Smooth muscle cell of the brain vasculature (primary cell): ENCODE results near the gene CROCC2.

Experiments
- DNase-seq: peaks from one replicate; pipeline ENCODE4 v3.0.0-alpha.2; 2012; ENCODE audit warnings: low read depth, low spot score

Gene CROCC2

DNA sequence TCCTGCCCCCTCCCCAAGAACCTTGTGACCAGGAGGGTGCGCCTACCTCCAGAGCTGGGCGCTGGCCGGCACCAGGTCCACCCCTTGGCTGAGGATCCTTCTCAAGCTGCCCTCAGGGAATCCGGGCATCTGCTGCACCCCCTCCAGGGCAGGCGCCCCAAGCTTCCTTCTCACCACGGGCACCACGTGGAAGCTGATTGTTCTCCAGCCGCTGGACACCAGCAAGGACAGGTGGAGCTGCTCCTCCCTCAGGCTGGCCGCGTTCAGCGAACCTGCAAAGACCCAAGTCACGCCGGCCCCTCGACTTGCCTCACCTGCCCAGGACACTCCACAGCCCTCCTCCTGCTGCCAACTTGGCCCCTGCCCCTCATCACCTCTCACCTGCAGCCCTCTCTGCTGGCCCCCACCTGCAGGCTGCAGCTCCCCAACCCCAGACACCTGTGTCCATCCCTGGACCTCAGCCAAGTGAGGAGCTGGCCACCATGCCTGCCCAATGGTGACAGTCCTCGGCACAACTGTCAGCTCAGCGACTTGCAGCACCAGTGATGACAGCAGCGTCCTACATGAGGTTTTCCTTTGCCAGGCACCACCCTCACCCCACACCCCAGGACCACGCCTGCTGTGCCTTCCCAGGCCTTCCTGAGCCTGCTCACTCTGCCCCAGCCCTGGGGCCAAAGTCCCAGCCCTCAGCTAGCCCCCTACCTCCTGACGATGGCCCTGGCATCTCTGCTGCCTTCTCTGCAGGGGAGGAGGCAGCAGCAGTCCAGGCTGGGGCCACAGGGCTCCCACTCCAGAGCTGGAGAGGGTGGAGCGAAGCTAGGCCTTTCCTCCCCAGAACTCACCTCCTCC, 14.4 kb upstream of the CROCC2 start:
- DNase-seq = no peak

DNA sequence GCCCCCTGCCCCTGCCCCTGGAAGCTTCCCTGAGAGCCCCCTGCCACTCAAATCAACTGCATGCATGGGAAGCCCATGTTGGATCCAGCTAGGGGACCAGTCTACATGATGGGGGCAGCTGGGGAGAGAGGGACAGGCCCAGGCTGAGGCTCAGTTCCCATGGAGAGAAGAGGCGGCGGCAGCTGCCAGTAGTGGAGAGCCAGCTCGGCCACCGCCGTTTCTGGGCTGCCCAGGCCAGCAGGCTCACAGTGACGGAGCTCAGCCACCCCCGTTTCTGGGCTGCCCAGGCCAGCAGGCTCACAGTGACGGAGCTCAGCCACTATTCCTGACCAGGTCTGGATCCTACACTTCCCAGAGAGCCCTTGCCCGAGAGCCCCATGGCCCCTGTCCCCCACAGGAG, 13.8 kb upstream of the CROCC2 start:
- DNase-seq = no peak

DNA sequence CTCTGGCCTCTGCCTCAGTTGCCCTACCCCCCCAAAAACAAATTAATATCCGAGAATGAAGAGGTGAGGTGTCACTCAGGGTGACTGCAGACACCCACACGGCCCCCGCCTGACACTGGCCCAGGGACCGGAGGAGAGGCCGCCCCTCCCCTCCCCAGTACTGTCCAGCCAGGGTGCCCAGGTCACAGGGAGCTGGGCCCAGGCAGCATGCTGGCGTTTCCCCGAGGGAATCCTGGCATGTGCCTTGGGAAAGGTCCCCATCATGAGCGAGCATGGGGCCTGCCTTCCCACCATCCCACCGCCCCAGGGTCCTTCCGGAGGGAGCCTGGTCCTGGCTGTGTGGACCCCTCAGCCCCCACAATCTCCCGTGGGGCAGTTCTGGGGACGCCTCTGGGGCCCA, 13.2 kb upstream of the CROCC2 start:
- DNase-seq = no peak

DNA sequence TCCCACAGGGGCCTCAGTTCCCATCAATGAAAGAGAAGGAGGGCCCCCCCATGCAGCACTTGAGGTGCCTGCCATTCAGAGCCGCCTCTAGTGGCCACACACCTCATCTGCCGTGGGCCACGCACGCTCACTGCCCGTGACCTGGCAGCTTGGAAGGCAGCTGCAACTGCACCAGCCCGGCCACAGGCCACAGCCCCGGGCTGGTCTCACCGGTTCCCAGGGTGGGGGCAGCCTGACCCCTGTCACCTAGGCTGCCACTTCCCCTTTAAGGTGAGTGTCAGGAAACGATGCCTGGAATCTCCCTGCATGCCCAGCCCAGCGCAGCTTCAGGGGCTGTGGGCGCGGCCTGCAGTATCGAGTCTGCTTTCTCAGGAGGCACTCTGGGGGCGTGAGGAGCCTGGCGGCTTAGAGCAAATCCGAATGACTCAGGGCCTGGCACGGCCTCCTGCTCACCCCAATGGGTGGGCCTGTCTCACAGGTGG, 12.7 kb upstream of the CROCC2 start:
- no peak for DNase-seq

DNA sequence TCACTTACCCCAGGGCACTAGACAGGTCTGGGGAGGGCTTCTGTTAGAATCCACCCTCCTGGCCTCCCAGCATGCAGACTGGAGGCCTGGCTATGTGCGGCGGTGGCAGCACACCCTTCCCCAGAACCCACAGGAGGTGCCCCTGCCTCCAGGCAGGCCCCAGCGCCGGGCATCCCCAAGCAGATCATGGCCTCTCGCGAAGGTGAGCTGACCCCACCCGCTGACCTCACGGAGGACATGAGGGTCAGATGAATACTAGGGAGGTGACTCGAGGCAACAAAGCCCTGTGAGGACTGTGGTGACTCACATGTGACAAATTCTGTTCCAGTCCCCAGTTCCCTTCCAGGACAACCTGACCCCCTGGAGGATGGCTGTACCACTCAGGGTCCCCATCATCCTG, 12.1 kb upstream of the CROCC2 start:
- no peak for DNase-seq

DNA sequence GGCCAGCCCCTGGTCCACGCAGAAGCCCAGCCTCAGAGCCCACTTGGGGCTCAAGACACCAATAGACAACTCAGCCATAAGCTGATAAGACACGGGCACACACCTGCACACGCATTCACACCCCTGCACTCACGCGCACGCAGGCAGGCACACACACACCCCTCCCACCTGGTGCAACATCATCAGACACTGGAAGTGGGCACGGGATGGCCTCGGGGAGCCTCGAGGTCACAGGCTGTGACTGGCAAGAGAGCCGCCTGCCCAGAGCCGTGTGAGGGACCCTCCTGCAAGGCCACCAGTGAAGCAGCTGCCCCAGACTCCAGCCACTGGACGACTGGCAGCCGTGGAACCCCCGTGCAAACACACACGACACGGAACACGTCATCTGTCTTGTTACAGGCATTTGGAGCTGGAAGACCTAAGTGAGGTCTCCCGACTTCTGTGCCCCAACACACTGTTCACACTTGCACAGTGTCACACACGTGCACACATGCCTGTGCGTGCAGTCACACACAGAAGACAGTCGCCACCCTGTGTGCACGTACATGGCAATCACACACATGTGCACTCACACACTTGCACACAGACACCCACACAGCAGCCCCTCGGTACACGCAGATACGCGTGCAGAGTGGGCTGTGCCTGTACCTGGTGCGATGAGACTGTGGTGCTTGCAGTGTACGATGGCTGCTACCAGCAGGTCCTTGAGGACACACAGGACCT, 11.1 kb upstream of the CROCC2 start:
- no peak for DNase-seq

DNA sequence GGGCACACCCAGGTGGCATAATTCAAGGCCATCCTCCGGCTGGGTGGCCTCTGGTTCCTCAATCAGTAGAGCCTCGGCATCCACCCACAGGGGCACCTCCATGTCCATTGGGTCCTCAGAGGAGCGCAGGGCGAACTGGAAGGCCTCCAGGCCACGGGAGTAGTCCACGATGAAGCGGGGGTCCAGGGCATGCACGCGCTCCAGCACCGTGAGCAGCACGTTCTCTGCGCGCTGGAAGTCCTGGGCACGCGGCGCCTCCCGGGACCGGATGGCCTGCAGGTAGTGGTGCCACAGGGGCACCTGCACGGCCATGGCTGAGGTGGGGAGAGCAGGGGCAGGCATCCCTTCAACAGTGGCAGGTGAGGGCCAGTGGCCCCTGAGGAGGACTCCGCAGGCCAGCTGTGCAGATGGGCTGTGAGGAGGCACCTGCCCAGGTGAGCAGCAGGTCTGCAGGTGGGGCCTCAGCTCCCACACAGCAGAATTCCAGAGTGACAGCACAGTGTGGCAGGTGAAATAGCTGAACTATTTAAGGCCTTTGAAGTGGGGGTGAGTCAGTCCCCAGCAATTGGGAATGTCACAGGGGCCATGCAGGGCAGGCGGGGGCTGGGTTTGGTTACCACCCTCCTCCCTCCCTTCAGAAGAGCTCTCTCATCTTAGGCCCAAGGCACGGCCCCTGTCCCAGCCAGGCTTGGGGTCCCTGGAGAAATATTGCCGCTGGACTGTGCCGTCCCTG, 10.3 kb upstream of the CROCC2 start, which contains the start of gene MAB21L4:
MAB21L4 (minus strand) TSS at position 501 of the 733 bp plus-strand sequence; CDS start at position 342, 159 bp downstream.
- DNase-seq = no peak

DNA sequence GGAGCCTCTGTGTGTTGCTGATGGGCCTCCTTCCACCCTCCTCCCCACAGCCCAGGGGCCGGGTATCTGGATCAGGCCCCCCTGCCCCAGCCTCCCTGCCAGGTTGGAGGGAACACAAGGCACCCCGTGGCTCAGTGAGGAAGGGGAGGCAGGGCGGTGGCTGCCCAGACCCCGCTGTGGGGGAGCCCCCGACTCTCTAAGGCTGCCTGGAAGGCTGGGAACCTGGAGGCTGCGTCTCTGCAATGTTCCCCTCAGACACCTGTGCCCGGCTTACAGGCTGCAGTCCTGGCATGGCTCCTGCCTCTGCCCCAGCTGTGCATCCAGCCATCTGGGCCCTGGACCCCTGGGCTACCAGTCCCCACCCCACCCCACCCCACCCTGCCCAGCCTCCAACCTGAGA, 9.7 kb upstream of the CROCC2 start:
- DNase-seq = no peak

DNA sequence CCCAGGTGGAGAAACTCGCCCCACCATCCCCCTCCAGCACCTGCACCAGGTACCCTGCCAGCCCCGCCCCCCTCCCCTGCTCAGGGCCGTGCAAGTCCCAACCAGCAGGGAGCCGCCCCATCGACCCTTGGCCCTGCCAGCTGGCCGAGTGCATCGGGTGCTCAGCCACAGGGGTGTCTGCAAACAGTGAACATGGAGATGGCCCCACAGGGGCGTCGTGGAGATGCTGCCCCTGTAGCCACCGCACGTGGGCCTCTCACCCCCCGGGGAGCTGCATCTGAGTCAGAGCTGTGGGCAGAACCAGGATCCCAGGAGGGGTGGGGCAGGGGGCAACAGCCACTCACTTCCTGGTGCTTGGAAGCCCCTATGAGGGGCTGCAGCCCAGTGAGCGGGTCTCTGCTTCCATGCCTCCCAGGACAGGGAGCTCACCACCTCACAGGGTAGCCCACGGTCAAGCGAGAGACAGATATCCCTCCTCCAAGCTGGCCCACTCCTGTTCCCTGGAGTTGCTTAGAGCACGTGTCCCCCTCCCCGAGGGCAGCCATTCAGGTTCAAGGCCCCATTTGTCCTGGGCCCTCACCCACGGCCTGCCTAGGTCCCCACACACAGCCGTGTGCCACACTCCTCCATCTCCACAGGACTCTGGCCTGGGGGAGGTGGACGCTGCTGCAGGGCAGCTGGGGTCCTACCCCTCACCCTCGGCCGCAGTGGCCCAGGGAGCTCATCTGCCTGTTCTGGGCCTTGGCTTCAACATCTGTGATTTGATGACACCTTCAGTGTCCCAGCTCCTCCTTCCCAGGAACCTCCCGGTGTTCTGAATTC, 9.1 kb upstream of the CROCC2 start:
- no peak for DNase-seq

DNA sequence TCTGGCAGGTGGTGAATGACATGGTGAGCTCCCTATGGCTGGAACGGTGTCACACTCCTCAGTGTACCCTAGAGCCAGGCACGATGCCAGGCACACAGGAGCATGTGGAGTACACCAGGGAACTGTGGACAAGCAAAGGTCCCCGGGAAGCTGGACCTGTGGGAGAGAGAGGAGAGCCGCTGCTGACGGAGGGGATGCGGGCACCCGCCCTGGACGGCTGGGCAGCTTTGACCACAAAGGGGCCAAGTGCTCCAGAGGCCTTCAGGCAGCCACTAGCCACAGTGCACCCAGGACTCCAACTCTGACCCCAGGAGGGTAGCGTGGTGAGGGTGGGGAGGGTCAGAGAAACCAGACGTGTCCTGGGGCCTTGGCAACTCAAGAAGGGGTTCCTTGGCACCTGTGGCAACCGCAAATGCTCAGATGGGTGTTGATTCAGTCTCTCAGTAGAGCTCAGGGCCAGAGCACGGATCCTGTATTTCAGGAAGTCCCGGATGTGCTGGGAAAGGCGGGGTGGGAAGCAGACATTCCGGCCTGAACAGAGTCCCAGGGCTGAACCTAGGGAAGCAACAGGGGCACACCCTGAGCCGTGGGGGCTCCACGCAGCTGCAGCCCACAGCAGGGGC, 7.9 kb upstream of the CROCC2 start:
- DNase-seq = no peak

DNA sequence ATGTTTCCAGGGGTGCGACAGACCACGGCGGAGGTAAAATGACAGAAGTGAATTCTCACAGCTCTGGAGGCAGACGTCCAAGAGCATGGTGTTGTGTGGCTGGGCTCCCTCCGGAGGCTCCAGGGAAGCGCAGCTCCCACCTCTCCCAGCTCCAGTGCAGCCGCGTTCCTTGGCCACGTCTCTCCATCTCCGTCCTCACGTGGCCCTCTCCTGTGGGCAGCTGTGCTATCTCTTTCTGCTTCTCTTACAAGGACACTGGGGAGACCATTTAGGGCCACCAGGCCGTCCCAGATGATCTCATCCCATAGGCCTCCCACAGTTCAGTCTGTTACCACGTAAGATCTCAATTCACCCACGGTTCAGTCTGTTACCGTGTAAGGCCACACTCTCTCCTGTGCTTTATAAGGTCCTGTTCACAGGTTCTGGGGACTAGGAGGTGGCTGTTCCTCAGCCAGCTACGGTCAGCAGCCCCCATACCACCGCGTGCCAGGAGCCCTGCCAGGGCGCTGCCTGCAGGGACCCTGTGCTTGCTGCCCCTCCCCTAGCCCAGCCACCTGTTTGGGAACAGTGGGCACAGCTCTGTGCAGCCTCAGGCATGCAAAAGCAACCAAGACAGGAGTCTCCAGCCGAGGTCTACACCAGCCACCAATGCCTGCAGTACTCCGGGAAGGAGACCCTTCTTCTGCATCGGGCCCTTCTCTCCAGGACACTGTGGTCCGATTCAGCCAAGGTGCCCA, 7.2 kb upstream of the CROCC2 start:
- no peak for DNase-seq

DNA sequence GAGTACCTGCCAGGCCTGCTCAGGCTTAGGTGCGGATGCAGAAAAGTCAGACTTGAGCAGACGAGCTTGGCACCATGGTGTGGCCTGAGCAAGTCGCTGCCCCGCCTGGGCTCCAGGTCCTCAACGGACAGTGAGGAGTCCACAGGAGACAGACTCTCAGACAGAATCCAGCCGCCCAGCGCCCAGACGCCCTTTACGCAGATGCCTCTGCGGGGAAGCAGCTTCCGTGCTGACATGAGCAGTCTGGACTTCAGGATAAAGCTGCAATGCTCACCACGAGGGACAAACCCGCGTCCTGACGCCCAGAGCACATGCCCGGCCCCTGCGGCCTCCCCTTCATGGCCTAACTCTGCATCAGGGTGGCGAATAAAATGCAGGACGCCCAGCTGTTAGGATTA, 6.7 kb upstream of the CROCC2 start:
- DNase-seq = no peak

DNA sequence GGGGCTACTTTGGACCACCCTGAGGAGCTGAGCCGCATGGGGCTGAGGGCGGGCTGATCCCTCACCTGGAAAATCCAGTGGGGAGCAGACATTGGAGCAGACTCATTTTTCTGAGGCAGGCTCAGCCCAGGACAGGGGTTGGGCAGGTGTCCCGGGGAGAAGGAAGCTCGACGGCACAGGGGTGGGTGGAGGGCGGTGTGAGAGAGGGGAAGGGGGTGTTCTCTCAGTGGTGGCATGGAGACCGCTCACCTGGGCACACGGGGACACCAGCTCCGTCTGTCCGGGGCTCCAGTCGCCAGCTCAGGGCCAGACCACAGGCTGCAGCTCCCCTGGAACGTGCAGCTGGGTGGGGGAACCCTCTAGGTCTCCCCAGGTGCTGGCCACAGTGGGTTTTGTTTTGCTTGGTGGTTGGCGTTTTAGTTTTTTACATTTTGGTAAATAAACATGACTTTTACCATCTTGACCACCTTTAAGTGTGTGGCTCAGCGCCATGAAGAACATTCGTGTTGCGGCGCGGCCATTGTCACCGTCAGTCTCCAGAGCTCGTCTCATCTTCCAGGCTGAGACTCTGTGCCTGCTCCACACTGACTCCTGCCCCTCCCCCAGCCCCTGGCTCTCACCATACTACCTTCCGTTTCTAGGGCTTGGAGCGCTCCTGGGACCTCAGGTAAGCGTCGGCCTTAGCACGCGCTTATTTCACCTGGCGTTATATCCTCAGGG, 5.8 kb upstream of the CROCC2 start:
- DNase-seq = no peak

DNA sequence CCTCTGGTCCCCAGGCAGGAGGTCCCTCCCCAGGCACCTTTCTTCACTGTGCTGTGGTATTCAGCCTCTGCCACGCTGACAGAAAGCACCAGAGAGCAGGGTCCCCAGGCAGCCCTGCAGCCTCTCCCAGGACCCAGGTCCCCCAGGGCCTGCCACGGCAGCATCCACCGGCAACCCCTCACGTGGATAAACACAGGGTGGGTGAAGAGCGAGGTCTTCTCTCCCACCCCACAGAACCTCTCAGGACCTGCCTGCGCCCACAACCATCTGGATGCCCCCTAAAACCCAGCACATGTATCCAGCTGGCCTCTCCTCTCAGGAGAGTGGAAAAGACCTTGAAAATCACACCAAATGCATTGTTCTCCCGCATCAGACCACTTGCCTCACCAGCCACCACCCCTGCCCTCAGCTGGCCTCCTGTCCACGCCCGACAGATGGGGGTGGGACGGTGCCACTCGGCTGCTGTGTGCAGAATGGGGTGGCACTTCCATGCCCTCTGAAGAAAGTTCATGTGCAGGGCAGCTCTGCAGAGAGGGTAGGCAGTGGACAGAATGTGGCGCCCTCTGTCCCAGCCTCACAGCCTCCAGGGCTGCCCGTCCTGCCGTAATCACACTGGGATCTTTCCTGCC, 4.0 kb upstream of the CROCC2 start:
- DNase-seq = no peak

DNA sequence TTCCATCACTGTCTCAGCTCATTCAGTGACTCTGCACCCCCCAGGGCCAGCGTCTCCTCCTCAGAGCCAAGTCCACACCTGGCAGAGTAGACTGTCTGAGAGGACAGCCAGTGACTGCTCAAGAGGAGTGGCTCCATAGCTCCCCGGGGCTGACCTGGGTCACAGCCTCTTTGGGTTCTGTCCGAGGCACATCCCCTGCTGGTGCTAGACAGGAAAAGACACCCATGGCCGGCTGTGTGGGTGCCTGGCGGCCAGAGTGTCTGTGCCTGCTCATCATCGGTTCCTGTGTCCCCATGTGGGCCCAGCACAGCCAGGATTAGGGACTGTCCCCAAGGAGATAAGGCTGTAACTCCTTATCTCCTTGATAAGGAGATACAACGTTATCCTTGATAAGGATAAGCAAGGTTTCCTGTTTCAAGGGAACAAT, 3.5 kb upstream of the CROCC2 start:
- DNase-seq = no peak

DNA sequence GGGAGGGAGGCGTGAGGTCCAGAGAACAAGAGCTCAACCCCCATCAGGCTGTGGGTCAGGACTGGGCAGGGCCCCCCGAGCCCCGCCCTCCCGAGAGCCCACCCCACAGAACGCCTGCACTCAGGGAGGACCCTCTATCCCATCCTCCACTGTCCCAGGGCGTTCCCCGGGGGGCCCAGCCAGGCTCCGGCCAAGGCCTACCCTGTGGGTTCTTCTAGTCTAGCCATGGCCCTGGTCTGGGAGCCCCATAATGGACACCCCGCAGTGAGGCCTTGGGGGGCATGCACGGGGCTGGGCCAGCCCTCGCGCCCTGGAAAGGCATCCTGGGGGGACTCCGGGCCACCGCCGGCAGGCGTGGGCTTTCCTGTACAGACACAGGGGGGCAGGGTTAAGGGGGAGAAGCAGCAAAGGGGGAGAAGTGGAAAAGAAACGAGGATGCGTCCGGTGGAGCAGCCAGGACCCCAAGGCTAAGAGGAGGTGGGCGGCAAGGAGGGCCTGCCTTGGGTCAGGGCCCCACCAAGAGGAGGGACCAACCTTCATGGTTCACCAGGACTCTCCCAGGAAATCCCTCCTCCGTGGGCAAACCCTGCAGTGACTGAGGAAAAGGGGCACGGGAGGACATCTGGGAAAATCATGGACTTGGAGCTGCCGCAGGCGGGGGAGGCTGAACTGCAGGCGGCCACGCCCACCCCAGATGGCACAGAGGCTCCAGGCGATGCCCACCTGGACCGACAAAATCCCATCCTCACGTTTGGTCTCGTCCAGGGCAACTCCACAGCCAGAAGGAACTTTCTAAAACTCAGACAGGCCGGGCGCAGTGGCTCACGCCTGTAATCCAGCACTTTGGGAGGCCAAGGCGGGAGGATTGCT, 2.7 kb upstream of the CROCC2 start:
- DNase-seq = no peak

DNA sequence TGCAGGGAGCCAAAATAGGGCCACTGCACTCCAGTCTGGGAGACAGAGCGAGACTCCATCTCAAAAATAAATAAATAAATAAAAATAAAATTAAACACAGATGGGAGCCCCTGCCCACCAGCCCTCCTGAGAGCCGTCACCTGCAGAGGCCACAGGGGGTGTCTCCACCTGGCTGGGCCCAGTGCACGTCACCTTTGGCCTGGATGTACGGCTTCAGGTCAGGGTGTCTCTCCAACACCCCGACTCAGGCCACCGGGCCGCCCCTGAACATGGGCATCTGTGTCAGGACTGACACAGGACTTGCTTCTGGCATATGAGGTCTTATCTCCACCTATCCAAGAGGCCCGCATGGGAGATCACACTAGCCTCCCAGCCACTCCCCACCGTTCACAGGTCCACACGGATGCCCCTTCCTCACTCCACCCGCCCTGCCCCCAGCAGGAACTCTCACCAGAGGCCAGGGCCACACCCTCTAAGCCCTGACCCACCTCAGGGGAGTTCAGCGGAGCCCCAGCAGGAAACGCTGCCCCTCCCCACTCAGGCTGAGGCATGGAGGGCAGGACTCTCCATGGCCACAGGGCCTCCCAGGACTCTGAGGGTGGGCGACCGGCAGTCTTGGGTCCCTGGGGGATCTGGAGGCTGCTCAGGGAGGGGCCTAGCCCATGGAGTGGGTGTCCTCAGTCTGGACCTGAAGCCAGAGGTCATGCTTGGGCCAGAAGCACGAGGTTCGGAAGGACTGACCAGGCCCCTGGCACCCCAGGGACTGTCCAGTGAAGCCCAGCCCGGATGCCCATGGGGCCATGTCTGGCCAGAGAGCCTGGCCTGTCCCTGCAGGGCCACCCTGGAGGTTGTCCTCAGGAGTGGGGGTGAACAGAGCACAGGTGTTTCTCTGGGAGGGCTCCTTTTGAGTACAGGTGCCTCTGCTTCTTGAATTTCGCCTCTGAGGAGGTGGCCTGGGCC, 1.6 kb upstream of the CROCC2 start:
- no peak for DNase-seq
